ENCODE measurements around the gene TMEM14A.

Gene TMEM14A

DNA sequence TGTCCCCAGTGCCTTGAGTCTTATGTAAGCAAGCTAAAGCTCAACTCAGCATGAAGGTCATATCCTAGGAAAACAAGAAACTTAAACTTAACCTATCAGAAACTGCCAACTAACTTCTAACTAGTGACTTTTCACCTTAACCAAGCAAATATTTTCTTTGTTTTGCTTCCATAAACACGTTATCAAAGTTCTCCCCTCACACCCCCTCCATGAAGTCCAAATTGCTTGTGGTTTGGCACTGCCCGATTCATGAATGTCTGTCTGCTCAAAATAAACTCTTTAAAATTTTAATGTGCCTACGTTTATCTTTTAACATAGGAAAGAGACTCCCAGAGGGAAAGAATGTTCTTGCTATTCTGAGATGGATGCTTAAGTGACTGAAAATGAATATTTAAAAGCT, 57.5 kb downstream of the TMEM14A start:
- no peak overlapping the region for H3K4me3 ChIP-seq (ENCODE audit: control insufficient read depth, low read depth, low read length)
- no peak for DNase-seq (ENCODE audit: low read depth)
- TF ChIP-seq, protein P1, sequence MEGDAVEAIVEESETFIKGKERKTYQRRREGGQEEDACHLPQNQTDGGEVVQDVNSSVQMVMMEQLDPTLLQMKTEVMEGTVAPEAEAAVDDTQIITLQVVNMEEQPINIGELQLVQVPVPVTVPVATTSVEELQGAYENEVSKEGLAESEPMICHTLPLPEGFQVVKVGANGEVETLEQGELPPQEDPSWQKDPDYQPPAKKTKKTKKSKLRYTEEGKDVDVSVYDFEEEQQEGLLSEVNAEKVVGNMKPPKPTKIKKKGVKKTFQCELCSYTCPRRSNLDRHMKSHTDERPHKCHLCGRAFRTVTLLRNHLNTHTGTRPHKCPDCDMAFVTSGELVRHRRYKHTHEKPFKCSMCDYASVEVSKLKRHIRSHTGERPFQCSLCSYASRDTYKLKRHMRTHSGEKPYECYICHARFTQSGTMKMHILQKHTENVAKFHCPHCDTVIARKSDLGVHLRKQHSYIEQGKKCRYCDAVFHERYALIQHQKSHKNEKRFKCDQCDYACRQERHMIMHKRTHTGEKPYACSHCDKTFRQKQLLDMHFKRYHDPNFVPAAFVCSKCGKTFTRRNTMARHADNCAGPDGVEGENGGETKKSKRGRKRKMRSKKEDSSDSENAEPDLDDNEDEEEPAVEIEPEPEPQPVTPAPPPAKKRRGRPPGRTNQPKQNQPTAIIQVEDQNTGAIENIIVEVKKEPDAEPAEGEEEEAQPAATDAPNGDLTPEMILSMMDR (conservative IDR thresholded peaks at IDR 0.05; ENCODE audit: control insufficient read depth, insufficient read depth, low read depth, low read length): no peak

DNA sequence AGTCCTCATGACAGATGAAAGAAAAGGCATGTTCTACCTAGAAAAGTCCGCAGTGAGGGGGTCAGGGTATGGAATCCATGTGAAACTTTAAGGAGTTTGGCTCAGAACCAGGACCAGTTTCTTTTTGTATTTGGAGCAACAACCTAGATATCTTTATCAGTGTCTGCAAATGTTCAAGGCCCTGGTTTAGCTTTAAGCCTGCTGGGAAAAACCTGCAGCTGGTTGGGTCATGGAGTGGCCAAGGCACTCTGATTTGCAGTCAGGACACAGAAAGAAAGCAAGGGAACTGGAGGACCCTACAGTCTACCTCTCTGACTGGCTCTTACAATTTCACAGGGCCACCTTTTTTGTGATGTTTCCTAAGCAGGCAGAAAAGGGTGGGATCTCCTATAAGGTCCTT, 58.7 kb downstream of the TMEM14A start:
- no peak overlapping the region for H3K4me3 ChIP-seq (ENCODE audit: control insufficient read depth, low read depth, low read length)
- TF ChIP-seq, protein P1 (conservative IDR thresholded peaks at IDR 0.05; ENCODE audit: control insufficient read depth, insufficient read depth, low read depth, low read length): no peak
- no peak for DNase-seq (ENCODE audit: low read depth)

DNA sequence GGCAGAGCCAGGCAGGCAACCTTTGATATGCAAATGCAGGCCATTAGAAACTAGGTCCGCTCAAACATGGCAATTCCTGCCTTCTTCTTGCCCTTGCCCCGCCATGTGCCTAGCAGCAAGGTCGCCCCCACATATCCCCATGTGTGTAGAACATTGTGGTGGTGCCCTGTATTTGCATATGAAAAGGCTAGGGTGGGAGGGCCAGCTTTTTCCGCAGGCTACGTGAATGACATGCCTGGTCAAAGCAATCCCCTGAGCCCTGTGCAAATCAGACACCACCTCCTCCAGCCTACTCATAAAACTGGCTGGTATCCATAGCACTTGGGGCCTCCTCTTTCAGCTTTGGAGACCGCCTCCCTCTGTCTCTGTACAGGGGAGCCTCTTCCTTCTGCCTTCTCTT, 60.8 kb downstream of the TMEM14A start:
- DNase-seq (ENCODE audit: low read depth): peak; percentile 10
- no peak overlapping the region for H3K4me3 ChIP-seq (ENCODE audit: control insufficient read depth, low read depth, low read length)
- TF ChIP-seq, protein P1 (conservative IDR thresholded peaks at IDR 0.05; ENCODE audit: control insufficient read depth, insufficient read depth, low read depth, low read length): no peak

DNA sequence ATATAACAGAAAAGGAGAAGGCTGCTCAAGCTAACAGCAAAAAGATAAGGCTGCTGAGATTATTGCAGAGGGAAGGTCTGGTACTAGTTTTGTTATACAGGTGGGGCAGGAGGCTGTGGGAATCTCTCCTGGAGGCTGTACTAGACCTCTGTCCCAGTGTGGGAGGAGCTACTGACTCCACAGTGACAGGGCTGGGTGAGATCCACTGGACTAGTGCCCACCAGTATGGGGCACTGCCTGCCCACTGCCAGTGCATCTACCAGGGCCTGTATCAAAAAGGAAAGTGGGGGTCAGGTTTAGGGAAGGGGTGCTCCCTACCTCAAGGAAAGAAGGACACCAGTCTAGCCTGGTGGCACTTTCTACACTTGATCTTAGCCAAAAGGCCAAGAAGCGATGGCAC, 62.3 kb downstream of the TMEM14A start:
- no peak for DNase-seq (ENCODE audit: low read depth)
- no peak overlapping the region for H3K4me3 ChIP-seq (ENCODE audit: control insufficient read depth, low read depth, low read length)
- TF ChIP-seq, protein P1 (conservative IDR thresholded peaks at IDR 0.05; ENCODE audit: control insufficient read depth, insufficient read depth, low read depth, low read length): no peak

DNA sequence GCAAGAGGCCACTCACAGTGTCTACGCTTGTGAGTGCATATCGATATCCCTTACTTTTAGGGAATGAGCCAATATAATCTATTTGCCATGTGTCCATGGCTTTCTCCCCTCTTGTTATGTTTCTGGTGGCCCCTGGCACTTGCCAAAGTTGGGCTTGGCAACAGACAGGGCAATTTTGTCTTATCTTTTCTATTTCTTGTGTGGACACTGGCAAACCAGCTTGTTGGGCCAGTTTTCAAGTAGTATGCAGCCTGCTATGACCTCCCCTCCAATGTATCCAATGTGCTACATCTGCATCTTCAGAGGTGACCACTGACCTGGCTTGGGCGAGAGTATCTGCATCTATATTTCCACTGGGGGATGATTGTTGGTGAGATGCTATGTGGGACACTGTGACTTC, 63.2 kb downstream of the TMEM14A start:
- no peak overlapping the region for H3K4me3 ChIP-seq (ENCODE audit: control insufficient read depth, low read depth, low read length)
- no peak for DNase-seq (ENCODE audit: low read depth)
- TF ChIP-seq, protein P1 (conservative IDR thresholded peaks at IDR 0.05; ENCODE audit: control insufficient read depth, insufficient read depth, low read depth, low read length): no peak

DNA sequence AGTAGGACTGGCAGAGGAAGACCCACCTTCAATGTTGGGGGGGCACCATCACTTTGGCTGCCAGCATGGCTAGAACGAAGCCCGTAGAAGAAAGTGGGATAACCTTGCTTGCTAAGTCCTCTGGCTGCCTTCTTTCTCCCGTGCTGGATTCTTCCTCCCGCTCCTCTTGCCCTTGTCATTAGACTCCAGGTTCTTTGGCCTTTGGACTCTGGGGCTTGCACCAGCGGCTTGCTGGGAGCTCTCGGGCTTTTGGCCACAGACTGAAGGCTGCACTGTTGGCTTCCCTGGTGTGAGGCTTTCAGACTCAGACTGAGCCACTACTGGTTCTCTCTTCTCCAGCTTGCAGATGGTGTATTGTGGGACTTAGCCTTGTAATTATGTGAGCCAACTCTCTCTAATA, 64.2 kb downstream of the TMEM14A start:
- no peak for DNase-seq (ENCODE audit: low read depth)
- H3K4me3 ChIP-seq (ENCODE audit: control insufficient read depth, low read depth, low read length): no peak overlapping the region
- TF ChIP-seq, protein P1 (conservative IDR thresholded peaks at IDR 0.05; ENCODE audit: control insufficient read depth, insufficient read depth, low read depth, low read length): no peak

DNA sequence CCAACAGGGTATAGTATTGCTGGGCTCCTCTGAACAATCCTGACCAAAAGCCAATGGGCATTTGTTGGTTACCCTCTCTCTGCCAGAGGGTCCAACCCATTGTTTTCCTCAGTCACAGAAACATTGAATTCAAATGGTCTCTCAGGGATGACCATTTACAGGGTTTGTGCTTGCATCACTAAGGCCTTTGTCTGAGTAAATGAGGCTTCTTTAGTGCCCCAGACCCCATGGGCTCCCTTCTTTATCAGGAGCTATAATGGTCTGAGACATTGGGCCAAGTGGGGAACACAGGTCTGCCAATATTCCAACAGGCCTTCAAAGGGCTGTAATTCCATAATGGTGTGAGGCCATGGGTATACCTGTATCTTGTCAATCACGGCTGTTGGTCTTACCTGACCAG, 65.2 kb downstream of the TMEM14A start:
- TF ChIP-seq, protein P1 (conservative IDR thresholded peaks at IDR 0.05; ENCODE audit: control insufficient read depth, insufficient read depth, low read depth, low read length): no peak
- no peak overlapping the region for H3K4me3 ChIP-seq (ENCODE audit: control insufficient read depth, low read depth, low read length)
- no peak for DNase-seq (ENCODE audit: low read depth)
